Loucy (cell line): ENCODE results near the gene USP17L15.
"Not testable (repeated sequence)": the region's sequence is repeated elsewhere in the genome, so short reads cannot be mapped to it uniquely, and the experiment has no call there.

Experiments used
- H2AFZ ChIP-seq: fragments of 200-600 bp; sonication (generic); 2 replicates; pipeline ENCODE4 v1.6.0; 2016; ENCODE audit warnings: antibody characterized with exemption, mild to moderate bottlenecking, low read length, moderate library complexity
- H3F3A ChIP-seq: fragments of 200-600 bp; 2 replicates; pipeline ENCODE4 v1.6.0; 2016; ENCODE audit warnings: antibody characterized with exemption, low read depth, mild to moderate bottlenecking
- H3K27me3 ChIP-seq: fragments of 200-600 bp; sonication (generic); 2 replicates; pipeline ENCODE4 v1.6.1; 2014; ENCODE audit warnings: low read length, mild to moderate bottlenecking; ENCODE audit not compliant: insufficient read depth, poor library complexity, severe bottlenecking
- H3K36me3 ChIP-seq: fragments of 200-600 bp; sonication (generic); 2 replicates; pipeline ENCODE4 v1.6.1; 2016; ENCODE audit warnings: low read length; ENCODE audit not compliant: insufficient read depth
- H3K4me1 ChIP-seq: fragments of 200-600 bp; sonication (generic); 2 replicates; pipeline ENCODE4 v1.5.1; 2014; ENCODE audit warnings: low read length, mild to moderate bottlenecking; ENCODE audit not compliant: insufficient read depth, poor library complexity, severe bottlenecking
- H3K4me2 ChIP-seq: fragments of 200-600 bp; sonication (generic); 2 replicates; pipeline ENCODE4 v1.6.0; 2014; ENCODE audit warnings: antibody characterized with exemption, low read length, low read depth, mild to moderate bottlenecking; ENCODE audit not compliant: poor library complexity, severe bottlenecking
- H3K4me3 ChIP-seq: fragments of 200-600 bp; sonication (generic); 2 replicates; pipeline ENCODE4 v1.5.1; 2014; ENCODE audit warnings: low read length, mild to moderate bottlenecking, mixed read lengths; ENCODE audit not compliant: poor library complexity, severe bottlenecking
- H3K79me2 ChIP-seq: fragments of 200-600 bp; sonication (generic); 2 replicates; pipeline ENCODE4 v1.6.1; 2014; ENCODE audit warnings: low read length; ENCODE audit not compliant: insufficient read depth
- H3K9ac ChIP-seq: fragments of 200-600 bp; sonication (generic); 2 replicates; pipeline ENCODE4 v1.6.0; 2014; ENCODE audit warnings: mild to moderate bottlenecking, low read depth, low read length, moderate library complexity; ENCODE audit not compliant: poor library complexity, severe bottlenecking
- H3K9me2 ChIP-seq: fragments of 200-600 bp; sonication (generic); replicated peaks from 2 replicates; pipeline ENCODE4 v1.6.1; 2016; ENCODE audit warnings: low read depth, low read length, mixed read lengths
- H3K9me3 ChIP-seq: fragments of 200-600 bp; sonication (generic); 2 replicates; pipeline ENCODE4 v1.6.1; 2014; ENCODE audit warnings: mild to moderate bottlenecking, antibody characterized with exemption, low read length, low read depth; ENCODE audit not compliant: insufficient read depth
- H4K20me1 ChIP-seq: fragments of 200-600 bp; sonication (generic); 2 replicates; pipeline ENCODE4 v1.6.0; 2014; ENCODE audit warnings: antibody characterized with exemption, low read length, mild to moderate bottlenecking; ENCODE audit not compliant: insufficient read depth, poor library complexity, severe bottlenecking

Gene USP17L15

GRCh38 chr4:9234085-9234484 is at the start of gene USP17L15:
Gene USP17L15 (plus strand): TSS chr4:9234385. CDS start chr4:9234385, 0 bp downstream.
- H3K4me2 ChIP-seq, H3K9ac ChIP-seq, H3K27me3 ChIP-seq, H3K4me3 ChIP-seq, H3K9me3 ChIP-seq, H3K4me1 ChIP-seq, H3F3A ChIP-seq, H3K79me2 ChIP-seq, H2AFZ ChIP-seq, H3K9me2 ChIP-seq, H3K36me3 ChIP-seq, H4K20me1 ChIP-seq: not testable (repeated sequence)

DNA sequence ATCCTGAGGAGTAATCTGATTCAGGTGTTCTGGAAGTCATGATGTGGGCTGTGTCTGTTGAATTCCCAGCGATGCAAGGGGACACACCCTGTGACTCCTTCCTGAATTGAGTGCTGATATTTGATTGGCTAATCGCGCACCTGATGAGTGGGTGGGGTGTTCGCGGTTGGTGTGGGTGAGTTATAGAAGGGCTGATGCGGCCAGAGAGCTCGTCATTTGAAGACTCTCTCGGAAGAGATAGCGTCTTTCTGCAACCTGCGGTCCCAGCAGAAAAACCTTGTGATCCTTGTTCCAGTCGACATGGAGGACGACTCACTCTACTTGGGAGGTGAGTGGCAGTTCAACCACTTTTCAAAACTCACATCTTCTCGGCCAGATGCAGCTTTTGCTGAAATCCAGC is 23.8 kb upstream of the USP17L15 start, which contains the start of gene USP17L10:
Gene USP17L10 (plus strand): TSS at position 301 of the 400 bp plus-strand sequence. CDS start 0 bp downstream, at position 301.
- H3K9ac ChIP-seq, H3K4me1 ChIP-seq, H4K20me1 ChIP-seq, H3F3A ChIP-seq, H3K4me2 ChIP-seq, H3K9me3 ChIP-seq, H2AFZ ChIP-seq, H3K4me3 ChIP-seq, H3K27me3 ChIP-seq, H3K9me2 ChIP-seq, H3K36me3 ChIP-seq, H3K79me2 ChIP-seq: not testable (repeated sequence)

- H4K20me1 ChIP-seq, H3K9me2 ChIP-seq, H3K27me3 ChIP-seq, H3K4me2 ChIP-seq, H3F3A ChIP-seq, H2AFZ ChIP-seq, H3K79me2 ChIP-seq, H3K9ac ChIP-seq, H3K4me1 ChIP-seq, H3K4me3 ChIP-seq, H3K36me3 ChIP-seq, H3K9me3 ChIP-seq: not testable (repeated sequence)
Measured at GRCh38 chr4:9214701-9215100, 19.5 kb upstream of the USP17L15 start.

DNA sequence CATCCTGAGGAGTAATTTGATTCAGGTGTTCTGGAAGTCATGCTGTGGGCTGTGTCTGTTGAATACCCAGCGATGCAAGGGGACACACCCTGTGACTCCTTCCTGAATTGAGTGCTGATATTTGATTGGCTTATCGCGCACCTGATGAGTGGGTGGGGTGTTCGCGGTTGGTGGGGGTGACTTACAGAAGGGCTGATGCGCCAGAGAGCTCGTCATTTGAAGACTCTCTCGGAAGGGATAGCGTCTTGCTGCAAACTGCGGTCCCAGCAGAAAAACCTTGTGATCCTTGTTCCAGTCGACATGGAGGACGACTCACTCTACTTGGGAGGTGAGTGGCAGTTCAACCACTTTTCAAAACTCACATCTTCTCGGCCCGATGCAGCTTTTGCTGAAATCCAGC is 19.1 kb upstream of the USP17L15 start, which contains the start of gene USP17L11:
Gene USP17L11 (plus strand): TSS at position 301 of the 400 bp plus-strand sequence. CDS start 0 bp downstream, at position 301.
- H3K9ac ChIP-seq, H3K4me3 ChIP-seq, H3K9me2 ChIP-seq, H3K4me1 ChIP-seq, H3K79me2 ChIP-seq, H3K4me2 ChIP-seq, H3K27me3 ChIP-seq, H4K20me1 ChIP-seq, H3K36me3 ChIP-seq, H2AFZ ChIP-seq, H3K9me3 ChIP-seq, H3F3A ChIP-seq: not testable (repeated sequence)

GRCh38 chr4:9219852-9220251 is 14.3 kb upstream of the USP17L15 start, which contains the start of gene USP17L12:
Gene USP17L12 (plus strand): TSS chr4:9220152. CDS start chr4:9220152, 0 bp downstream.
- H3K9me3 ChIP-seq, H3K4me1 ChIP-seq, H3K79me2 ChIP-seq, H3K9me2 ChIP-seq, H4K20me1 ChIP-seq, H3K36me3 ChIP-seq, H3K9ac ChIP-seq, H3K4me2 ChIP-seq, H3K4me3 ChIP-seq, H2AFZ ChIP-seq, H3F3A ChIP-seq, H3K27me3 ChIP-seq: not testable (repeated sequence)

DNA sequence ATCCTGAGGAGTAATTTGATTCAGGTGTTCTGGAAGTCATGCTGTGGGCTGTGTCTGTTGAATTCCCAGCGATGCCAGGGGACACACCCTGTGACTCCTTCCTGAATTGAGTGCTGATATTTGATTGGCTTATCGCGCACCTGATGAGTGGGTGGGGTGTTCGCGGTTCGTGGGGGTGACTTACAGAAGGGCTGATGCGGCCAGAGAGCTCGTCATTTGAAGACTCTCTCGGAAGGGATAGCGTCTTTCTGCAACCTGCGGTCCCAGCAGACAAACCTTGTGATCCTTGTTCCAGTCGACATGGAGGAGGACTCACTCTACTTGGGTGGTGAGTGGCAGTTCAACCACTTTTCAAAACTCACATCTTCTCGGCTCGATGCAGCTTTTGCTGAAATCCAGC is 9.6 kb upstream of the USP17L15 start, which contains the start of gene USP17L13:
Gene USP17L13 (plus strand): TSS at position 301 of the 400 bp plus-strand sequence. CDS start 0 bp downstream, at position 301.
- H3K9ac ChIP-seq, H3K4me1 ChIP-seq, H3F3A ChIP-seq: not testable (repeated sequence)

DNA sequence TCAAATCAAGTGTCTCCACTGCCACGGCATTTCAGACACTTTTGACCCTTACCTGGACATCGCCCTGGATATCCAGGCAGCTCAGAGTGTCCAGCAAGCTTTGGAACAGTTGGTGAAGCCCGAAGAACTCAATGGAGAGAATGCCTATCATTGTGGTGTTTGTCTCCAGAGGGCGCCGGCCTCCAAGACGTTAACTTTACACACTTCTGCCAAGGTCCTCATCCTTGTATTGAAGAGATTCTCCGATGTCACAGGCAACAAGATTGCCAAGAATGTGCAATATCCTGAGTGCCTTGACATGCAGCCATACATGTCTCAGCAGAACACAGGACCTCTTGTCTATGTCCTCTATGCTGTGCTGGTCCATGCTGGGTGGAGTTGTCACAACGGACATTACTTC is 3.9 kb upstream of the USP17L15 start:
- H4K20me1 ChIP-seq, H3K79me2 ChIP-seq, H3K4me1 ChIP-seq, H3K9ac ChIP-seq, H3K36me3 ChIP-seq, H3F3A ChIP-seq, H3K27me3 ChIP-seq, H2AFZ ChIP-seq, H3K4me3 ChIP-seq, H3K4me2 ChIP-seq, H3K9me3 ChIP-seq, H3K9me2 ChIP-seq: not testable (repeated sequence)

More for the DNA sequence above, 9.6 kb upstream of the USP17L15 start, which contains the start of gene USP17L13:
- H3K27me3 ChIP-seq, H3K4me3 ChIP-seq, H3K9me3 ChIP-seq, H3K36me3 ChIP-seq, H3K79me2 ChIP-seq, H2AFZ ChIP-seq, H3K9me2 ChIP-seq, H4K20me1 ChIP-seq, H3K4me2 ChIP-seq: not testable (repeated sequence)
